Adipocyte (in vitro differentiated cells): ENCODE results near the gene MDK.

Experiments
- DNase-seq: peaks from one replicate; pipeline ENCODE4 v3.0.0-alpha.2; 2015; ENCODE audit warnings: low read depth
- H3K27me3 ChIP-seq: replicated peaks from 2 replicates; pipeline ENCODE4 v1.7.0; 2013; ENCODE audit warnings: mild to moderate bottlenecking, low read length, moderate library complexity; ENCODE audit not compliant: control insufficient read depth, insufficient read depth
- H3K36me3 ChIP-seq: 2 replicates; pipeline ENCODE4 v1.7.0; 2013; ENCODE audit warnings: low read length, mild to moderate bottlenecking, moderate library complexity; ENCODE audit not compliant: control insufficient read depth, insufficient read depth, severe bottlenecking
- H3K4me1 ChIP-seq: 2 replicates; pipeline ENCODE4 v1.7.0; 2013; ENCODE audit warnings: mild to moderate bottlenecking, low read length, moderate library complexity; ENCODE audit not compliant: control insufficient read depth, insufficient read depth
- H3K4me3 ChIP-seq: 2 replicates; pipeline ENCODE4 v1.7.0; 2013; ENCODE audit warnings: mild to moderate bottlenecking, low read length, moderate library complexity
- H3K9ac ChIP-seq: 2 replicates; pipeline ENCODE4 v1.7.0; 2013; ENCODE audit warnings: mild to moderate bottlenecking, low read length, moderate library complexity
- H3K9me3 ChIP-seq: 2 replicates; pipeline ENCODE4 v1.7.0; 2013; ENCODE audit warnings: mild to moderate bottlenecking, low read length, moderate library complexity; ENCODE audit not compliant: control insufficient read depth

The MDK gene

DNA sequence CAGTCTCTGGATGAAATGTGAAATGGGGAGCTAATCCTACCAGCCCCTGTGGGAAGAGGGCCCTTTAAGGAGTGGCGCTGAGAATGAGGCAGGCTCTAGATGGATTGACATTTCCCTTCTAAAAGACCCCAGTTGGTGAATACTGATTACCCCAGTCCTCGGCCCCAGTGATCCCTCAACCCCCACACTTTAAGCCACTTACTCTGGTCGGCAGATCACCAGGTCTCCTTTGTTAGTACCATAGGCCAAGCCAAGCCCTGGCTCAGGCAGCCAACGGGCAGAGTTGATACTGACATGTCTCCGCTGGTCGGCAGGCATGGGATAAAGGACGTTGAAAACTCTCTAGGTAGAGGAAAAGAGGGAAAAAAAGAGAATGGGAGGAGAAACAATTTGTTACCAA lies 36.2 kb downstream of the MDK start:
- Histone ChIP-seq H3K9me3 (no peaks in the 10 kb centered on the region), H3K4me1 (peaks cover 14% of the 10 kb centered on the region), H3K4me3 (no peak overlapping the region), H3K36me3 (peaks cover 82% of the 10 kb centered on the region), H3K27me3 (no peaks in the 10 kb centered on the region), H3K9ac (no peak overlapping the region)
- no peak for DNase-seq

- H3K36me3 ChIP-seq: peaks cover 78% of the 10 kb centered on the region
- no peaks in the 10 kb centered on the region for H3K27me3 ChIP-seq
- H3K4me1 ChIP-seq: peaks cover 14% of the 10 kb centered on the region
- H3K4me3 ChIP-seq: no peak overlapping the region
- H3K9ac ChIP-seq: no peak overlapping the region
- no peaks in the 10 kb centered on the region for H3K9me3 ChIP-seq
- no peak for DNase-seq
Observed at GRCh38 chr11:46418751-46419150, 37.3 kb downstream of the MDK start.

DNA sequence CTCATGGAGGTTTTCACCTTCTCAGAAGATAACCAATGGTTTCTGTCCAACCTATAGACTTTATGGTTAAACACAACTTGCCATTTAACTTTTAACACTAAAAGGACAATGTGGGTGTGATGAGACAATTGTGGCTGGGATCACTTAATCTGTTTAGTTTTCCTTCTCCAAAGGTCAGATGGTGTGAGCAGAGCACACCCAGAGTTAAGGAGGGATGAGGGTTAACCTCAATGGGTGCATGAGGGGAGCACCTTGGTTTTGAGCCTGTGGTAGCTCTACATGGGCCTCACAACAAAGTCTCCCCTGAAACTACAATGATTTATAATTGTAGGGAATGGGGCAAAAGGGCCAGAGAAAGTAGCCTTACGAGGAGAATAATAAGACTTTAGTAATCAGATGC lies 39.0 kb downstream of the MDK start:
- no peak overlapping the region for H3K9ac ChIP-seq
- H3K36me3 ChIP-seq: peaks cover 71% of the 10 kb centered on the region
- no peak overlapping the region for H3K4me3 ChIP-seq

GRCh38 chr11:46421257-46421880 lies 39.9 kb downstream of the MDK start:
- no peaks in the 10 kb centered on the region for H3K27me3 ChIP-seq
- H3K4me3 ChIP-seq: no peak overlapping the region
- H3K9me3 ChIP-seq: no peaks in the 10 kb centered on the region
- peaks cover 71% of the 10 kb centered on the region for H3K36me3 ChIP-seq
- DNase-seq: no peak
- no peak overlapping the region for H3K9ac ChIP-seq
- H3K4me1 ChIP-seq: peaks cover 5% of the 10 kb centered on the region

More for the DNA sequence above, 39.0 kb downstream of the MDK start:
- no peak for DNase-seq
- Histone ChIP-seq H3K9me3 (no peaks in the 10 kb centered on the region), H3K4me1 (peaks cover 14% of the 10 kb centered on the region), H3K27me3 (no peaks in the 10 kb centered on the region)

- Histone ChIP-seq H3K9me3 (no peaks in the 10 kb centered on the region), H3K4me3 (no peak overlapping the region), H3K36me3 (peaks cover 59% of the 10 kb centered on the region), H3K27me3 (no peaks in the 10 kb centered on the region), H3K9ac (no peak overlapping the region), H3K4me1 (no peaks in the 10 kb centered on the region)
- no peak for DNase-seq
Observed at GRCh38 chr11:46422588-46422987, 41.1 kb downstream of the MDK start.

GRCh38 chr11:46426233-46426991 lies 44.9 kb downstream of the MDK start:
- Histone ChIP-seq H3K9ac (no peak overlapping the region), H3K27me3 (no peaks in the 10 kb centered on the region), H3K36me3 (peaks cover 52% of the 10 kb centered on the region), H3K4me1 (peaks cover 22% of the 10 kb centered on the region), H3K4me3 (no peak overlapping the region), H3K9me3 (no peaks in the 10 kb centered on the region)
- no peak for DNase-seq

DNA sequence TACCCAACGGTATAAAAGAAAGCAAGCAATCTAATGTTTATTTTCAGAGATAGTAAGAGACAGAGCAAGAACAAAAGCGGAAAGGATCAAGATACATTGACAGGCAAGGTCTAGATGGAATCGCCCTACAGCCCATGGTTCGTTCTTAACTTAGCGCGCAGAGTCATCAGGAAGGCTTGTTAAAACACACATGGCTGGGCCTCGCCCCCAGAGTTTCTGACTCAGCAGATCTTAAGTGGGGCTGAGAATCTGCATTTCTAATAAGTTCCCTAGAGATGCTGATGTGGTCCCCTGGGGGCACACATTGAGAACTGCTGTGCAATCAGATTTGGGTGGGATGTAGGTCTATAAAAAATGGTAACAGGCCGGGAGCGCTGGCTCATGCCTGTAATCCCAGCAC lies 45.9 kb downstream of the MDK start:
- DNase-seq: no peak
- Histone ChIP-seq H3K9me3 (no peaks in the 10 kb centered on the region), H3K4me1 (peaks cover 23% of the 10 kb centered on the region), H3K36me3 (peaks cover 51% of the 10 kb centered on the region), H3K9ac (no peak overlapping the region), H3K4me3 (no peak overlapping the region), H3K27me3 (no peaks in the 10 kb centered on the region)

DNA sequence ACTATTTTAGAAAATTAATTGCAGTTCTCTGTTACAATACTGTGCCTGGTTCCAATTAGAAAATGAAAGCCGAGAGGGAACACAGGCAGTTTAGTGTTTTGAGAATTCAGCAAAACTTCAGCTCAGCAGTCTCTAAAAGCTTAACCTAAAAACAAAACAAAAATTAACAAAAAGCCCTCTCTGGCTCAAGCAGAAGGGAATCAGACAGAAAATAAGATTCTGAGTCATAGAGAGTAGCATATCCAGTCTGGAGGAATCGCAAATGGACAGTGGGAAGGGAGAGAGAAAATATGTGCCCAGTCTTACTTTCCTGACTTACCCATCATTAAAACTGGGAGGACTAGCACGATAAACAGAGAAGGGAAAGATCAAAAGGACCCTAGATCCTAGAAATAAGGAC lies 48.2 kb downstream of the MDK start:
- peak overlapping the region; percentile 5 for H3K9ac ChIP-seq
- peaks cover 23% of the 10 kb centered on the region for H3K4me1 ChIP-seq
- no peaks in the 10 kb centered on the region for H3K9me3 ChIP-seq
- H3K4me3 ChIP-seq: no peak overlapping the region
- peak; percentile 55 for DNase-seq
- H3K27me3 ChIP-seq: no peaks in the 10 kb centered on the region
- H3K36me3 ChIP-seq: peaks cover 60% of the 10 kb centered on the region

- H3K9me3 ChIP-seq: no peaks in the 10 kb centered on the region
- H3K36me3 ChIP-seq: peaks cover 62% of the 10 kb centered on the region
- H3K4me3 ChIP-seq: no peak overlapping the region
- no peak for DNase-seq
- no peaks in the 10 kb centered on the region for H3K27me3 ChIP-seq
- H3K4me1 ChIP-seq: peaks cover 23% of the 10 kb centered on the region
- H3K9ac ChIP-seq: no peak overlapping the region
Observed at GRCh38 chr11:46431211-46431610, 49.7 kb downstream of the MDK start.
